GM21515 (cell line): ENCODE results near the gene RXFP4.
A peak's percentile ranks its signal among the peaks of the same experiment; 100 is the strongest.
"Not testable (repeated sequence)": the region's sequence is repeated elsewhere in the genome, so short reads cannot be mapped to it uniquely, and the experiment has no call there.

ENCODE experiments used
- ATAC-seq: cut with Tn5 transposase; IDR thresholded peaks from one replicate; pipeline ENCODE4 v1.9.1; 2021; ENCODE audit not compliant: unreplicated experiment

Gene RXFP4

DNA sequence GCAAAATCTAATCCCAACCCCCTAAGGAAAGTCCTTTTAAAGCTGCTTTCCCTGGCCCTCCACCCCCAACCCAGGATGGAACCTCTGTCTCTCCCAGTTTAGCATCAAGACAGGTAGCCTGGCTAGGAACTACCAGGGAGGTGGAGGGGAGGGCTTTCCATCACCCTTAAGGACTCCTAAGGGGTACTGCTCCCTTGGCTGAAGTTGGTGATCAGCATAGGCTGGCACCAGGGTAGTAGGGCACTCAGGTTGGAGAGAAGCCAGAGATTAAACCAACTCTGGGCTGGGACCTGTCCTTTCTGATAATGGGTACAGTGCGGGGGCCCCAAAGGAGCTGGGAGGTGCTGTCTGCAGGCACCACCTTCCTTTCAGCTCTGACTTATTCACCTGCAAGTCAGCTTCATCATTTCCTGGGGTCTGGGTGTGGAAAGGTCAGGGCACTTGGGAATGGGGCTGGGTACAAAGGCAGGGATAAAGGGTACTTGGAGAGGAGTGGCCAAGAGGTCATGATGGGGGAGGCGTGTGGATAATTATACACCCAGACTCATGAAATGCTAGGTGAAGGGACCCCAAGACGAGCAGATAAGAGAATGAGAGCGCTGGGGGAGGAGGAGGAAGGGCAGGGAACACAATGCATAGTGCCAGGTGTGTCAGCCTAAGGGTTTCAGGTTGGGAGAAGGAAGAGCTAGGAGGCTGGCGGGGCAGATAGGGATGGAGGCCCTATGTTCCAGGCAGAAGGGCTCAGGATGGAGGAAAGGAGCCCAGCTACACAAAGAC, 35.7 kb downstream of the RXFP4 start:
- ATAC-seq: no peak

DNA sequence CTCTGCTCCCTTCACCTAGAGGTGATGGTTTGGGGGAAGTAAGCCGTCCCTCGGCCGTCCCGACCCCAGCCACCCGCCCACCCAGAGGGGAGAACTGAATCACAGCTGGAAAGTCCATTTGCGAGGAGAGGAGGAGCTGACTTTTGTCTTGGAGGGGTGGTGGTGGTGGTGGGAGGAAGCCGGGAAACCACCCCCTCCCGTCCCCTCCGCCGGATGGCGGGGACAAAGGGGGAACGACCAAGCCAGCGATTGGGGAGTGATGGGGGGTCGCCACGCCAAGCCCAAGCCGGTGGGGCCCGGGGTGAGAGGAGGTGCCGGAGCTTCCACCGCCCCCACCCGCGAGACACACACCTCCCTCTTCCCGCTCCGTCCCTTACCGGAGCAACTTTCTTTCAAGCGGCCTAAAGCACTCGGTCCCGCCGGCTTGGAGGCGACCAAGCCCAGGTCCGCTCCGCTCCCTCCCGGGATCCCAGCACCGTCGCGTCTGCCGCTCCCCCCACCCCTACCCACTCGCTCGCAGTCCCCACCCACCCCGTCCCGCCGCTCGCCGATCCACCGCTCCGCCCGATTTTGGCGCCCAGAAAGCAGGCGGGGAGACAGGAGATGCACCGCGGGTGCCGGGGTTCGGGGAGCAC, 36.4 kb downstream of the RXFP4 start:
- ATAC-seq: no peak

DNA sequence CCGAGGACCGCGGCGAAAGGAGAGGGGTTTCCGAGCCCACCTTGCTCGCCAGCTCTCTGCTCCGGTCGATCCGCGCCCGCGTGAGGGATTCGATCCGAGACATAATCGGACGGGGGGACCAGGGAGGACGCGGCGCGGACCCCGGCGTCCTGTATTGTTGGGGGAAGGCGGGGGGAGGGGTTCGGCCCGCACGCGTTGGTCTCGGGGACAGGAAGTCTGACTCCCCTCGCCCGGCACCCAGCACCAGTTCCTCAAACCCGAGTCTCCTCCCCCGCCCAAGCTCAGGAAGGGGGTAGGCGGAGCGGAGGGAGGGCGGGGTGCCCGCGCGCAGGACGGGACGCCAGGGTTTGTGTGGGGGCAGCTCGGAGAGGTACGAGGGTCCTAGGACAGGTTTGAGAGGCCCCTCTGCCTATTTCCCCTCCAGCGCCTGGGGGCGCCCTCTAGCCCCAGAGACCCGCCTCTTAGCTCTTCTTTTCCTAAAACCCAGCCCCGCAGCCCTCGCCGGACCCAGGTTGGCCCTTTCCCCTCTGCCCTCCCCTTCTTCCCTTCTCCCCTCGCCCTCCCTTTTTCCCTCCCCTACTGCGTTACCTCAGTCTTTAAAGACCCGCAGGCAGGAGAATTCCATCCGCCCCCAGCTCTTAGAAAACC, 37.0 kb downstream of the RXFP4 start, which contains the start of gene ARHGEF2:
TSS of gene ARHGEF2 (minus strand) at position 223 of the 648 bp plus-strand sequence. CDS start at position 103, 120 bp downstream.
- peak; percentile 42 for ATAC-seq

DNA sequence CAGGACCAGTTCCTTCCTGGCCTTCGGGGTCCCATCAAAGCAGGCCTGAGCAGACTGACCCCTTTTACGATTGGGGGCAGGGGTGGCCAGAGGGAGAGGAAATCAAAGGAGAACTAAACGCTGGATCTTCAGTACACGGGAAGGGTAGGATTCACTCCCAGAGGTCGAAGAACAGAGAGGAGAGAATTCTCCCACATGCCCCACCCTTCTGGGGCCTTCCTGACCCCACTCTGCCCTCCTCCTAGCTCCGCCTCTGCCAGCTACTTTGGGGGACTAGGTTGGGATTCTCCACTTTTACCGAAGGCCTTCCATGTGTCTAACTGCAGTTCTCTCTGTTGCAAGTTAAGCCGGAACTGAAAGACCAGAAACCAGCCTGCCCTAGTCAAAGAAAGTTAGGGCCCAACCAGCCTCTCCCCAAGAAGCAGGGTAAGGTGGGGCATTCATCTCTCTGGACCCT, 37.6 kb downstream of the RXFP4 start:
- no peak for ATAC-seq

DNA sequence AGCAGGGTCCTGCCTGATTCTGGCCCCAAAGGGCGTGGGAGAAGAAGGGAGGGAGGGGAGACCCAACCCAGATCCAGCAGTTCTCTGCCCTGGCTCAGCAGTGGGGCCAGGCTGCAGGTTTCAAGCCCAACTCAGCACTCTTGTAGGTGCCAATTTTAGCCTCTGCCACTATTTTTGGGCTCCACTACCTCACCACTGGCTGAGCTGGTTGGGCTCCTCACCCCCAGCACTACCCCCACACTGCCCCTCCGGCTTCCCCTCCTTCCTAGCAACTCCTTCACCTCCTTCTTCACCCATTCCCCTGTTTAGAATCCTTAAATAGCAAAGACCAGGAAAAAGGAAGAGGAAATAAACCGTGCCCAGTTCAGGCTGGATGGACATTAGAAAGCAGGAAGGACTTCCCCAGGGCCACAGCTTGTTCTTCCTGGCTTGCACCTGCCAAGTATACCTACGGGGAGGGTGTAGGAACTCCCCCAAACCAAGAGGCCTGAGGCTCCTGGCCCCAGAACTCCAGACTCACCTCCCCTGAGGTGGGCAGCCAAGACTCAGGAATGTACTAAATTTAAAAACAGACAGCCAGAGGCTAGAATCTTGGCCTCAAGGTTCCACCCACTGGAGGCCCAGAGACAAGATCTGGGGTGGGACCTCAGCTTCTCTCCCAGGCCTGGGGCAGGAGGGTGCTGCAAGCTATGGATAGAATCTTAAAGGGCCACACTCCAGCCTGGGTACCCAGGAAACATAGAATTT, 38.3 kb downstream of the RXFP4 start:
- no peak for ATAC-seq

DNA sequence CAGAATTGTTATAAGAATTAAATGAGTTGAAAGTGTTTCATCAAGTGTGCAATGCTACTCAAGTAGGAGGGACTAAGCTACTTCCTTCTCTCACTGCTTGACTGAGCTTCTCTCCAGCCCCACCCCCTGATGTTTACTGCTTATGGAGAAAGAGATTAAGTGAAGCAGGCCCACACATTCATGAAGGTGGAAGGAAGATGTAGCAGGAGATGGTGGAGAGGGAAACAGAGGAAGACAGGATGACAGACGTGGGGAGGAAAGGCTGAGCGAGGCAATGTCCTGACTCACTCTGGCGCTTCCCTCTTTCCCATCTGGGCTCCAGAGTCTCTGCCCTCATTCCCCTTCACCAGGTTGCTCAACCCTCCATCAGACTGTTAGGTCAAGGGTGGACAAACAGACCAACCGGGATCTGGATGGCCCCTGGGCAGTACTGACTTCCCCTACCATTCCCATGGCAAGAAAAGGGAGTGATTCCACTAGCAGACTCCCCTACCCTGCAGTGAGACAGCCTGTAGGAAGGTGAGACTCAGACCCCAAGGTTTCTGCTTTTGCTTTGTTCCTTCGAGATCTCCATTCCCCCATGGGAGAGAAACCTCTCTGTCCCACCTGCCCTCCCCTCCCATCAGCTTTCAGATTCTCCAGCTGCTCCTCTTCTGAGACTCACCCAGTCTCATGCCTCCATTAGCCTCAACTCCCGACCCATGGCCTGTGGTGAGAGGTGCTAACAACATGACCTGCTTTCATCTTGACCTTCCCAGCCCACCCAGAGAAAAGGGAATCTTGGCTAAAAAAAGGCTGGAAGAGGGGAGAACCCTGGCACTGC, 40.0 kb downstream of the RXFP4 start:
- ATAC-seq: no peak

- no peak for ATAC-seq
Measured at GRCh38 chr1:155982106-155982505, 40.7 kb downstream of the RXFP4 start.

- ATAC-seq: no peak
Measured at GRCh38 chr1:155983191-155984024, 42.0 kb downstream of the RXFP4 start.

- ATAC-seq: no peak
Measured at GRCh38 chr1:155984341-155984740, 42.9 kb downstream of the RXFP4 start.

- not testable (repeated sequence) for ATAC-seq
Measured at GRCh38 chr1:155984903-155985645, 43.6 kb downstream of the RXFP4 start.

- peak; percentile 74 for ATAC-seq
Measured at GRCh38 chr1:155989242-155990004, 48.0 kb downstream of the RXFP4 start.

GRCh38 chr1:155990005-155990739, 48.7 kb downstream of the RXFP4 start:
- peak; percentile 33 for ATAC-seq
